Left ventricle myocardium superior (tissue), 1 donor: ENCODE data around the gene NFKB2. TPM values are rescaled to one million over a fixed set of nuclear protein-coding genes. Genes with fewer than 3 reads are reported as not detected.

Experiments
- ATAC-seq: fragments of 200-7000 bp; cut with Tn5 transposase; one replicate; pipeline ENCODE4 v1.9.1; 2020; ENCODE audit warnings: mild to moderate bottlenecking, moderate library complexity
- DNase-seq: peaks from one replicate; pipeline ENCODE4 v3.0.0-alpha.2; 2020
- intact Hi-C: fragments of 100-400 bp; cut with micrococcal nuclease; formaldehyde crosslinking; loops from one replicate; pipeline ENCODE4 v1.11.0; 2022
- total RNA-seq: library from RNA; stranded (reverse); fragmentation: NEBNext Ultra II Directional; extraction: Animal tissue kit (Norgen Biotek cat#: 25700); gene quantifications from one replicate; pipeline ENCODE4 v1.2.1, GENCODE V29; 2021
- donor health status: DM: no; HTN: yes; CAD: no; lungs with severe emphysema.

NFKB2 gene
- total RNA-seq, 1 donor from 2014 or later, result 11.3 TPM

DNA sequence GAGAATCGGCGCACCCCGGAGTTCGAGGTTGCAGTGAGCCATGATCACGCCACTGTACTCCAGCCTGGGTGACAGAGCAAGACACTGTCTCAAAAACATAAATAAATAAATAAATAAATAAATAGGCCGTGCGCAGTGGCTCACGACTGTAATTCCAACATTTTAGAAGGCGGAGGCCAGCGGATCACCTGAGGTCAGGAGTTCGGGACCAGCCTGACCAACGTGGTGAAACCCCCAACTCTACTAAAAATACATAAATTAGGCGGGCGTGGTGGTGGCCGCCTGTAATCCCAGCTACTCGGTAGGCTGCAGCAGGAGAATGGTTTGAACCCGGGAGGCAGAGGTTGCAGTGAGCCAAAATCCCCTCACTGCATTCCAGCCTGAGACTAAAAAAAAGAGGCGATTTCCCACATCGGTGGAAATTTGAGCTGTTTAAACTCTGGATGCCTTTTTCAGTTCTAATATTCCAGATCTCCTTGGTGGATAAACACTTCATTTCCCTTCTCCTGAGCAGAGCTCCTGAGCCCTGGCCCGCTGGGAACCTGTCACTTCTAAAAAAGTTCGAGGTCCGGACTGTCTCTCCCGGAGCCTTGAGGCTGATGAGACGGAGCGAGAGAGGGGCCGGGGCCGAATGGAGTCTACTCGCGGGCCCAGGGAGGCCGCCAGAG is 2.0 kb upstream of the NFKB2 start:
- DNase-seq (no peak), ATAC-seq (no peak)
- intact Hi-C loops, result loop anchor here (10.0 kb wide), 1 partner anchor 191 kb away; no protein-coding TSS in a partner anchor

- DNase-seq, result peak; percentile 97
- intact Hi-C loops, result loop anchor here (10.0 kb wide), 1 partner anchor 191 kb away; no protein-coding TSS in a partner anchor
- ATAC-seq, result peak; percentile 93
These were observed 1.3 kb upstream of the NFKB2 start for GRCh38 chr10:102394079-102394800.

- no peak for DNase-seq
- intact Hi-C loops, result loop anchor here (10.0 kb wide), 1 partner anchor 190 kb away; no protein-coding TSS in a partner anchor
- ATAC-seq, result peak; percentile 1
These were observed 605 bp upstream of the NFKB2 start for GRCh38 chr10:102394801-102395399.

- DNase-seq, result no peak
- intact Hi-C loops, result loop anchor here (10.0 kb wide), 1 partner anchor 189 kb away; no protein-coding TSS in a partner anchor
- no peak for ATAC-seq
These were observed 779 bp downstream of the NFKB2 start for GRCh38 chr10:102396317-102396650.

- no peak for ATAC-seq
- intact Hi-C loops, result loop anchor here (10.0 kb wide), 1 partner anchor 188 kb away; no protein-coding TSS in a partner anchor
- DNase-seq, result no peak
These were observed 1.2 kb downstream of the NFKB2 start for GRCh38 chr10:102396730-102397151.

GRCh38 chr10:102397222-102398171 is 2.0 kb downstream of the NFKB2 start:
- intact Hi-C loops, result loop anchor here (10.0 kb wide), 1 partner anchor 187 kb away; no protein-coding TSS in a partner anchor
- no peak for DNase-seq
- ATAC-seq, result no peak

GRCh38 chr10:102398172-102399020 is 2.9 kb downstream of the NFKB2 start:
- ATAC-seq (no peak), DNase-seq (no peak)
- intact Hi-C loops, result loop anchor here (10.0 kb wide), 1 partner anchor 186 kb away; no protein-coding TSS in a partner anchor

GRCh38 chr10:102399217-102400021 is 3.9 kb downstream of the NFKB2 start:
- ATAC-seq (peak; percentile 81), DNase-seq (peak; percentile 96)
- intact Hi-C loops, result loop anchor here (10.0 kb wide), 1 partner anchor 185 kb away; no protein-coding TSS in a partner anchor

- DNase-seq, result no peak
- intact Hi-C loops, result no loop called here
- no peak for ATAC-seq
These were observed 4.6 kb downstream of the NFKB2 start for GRCh38 chr10:102400076-102400475.

DNA sequence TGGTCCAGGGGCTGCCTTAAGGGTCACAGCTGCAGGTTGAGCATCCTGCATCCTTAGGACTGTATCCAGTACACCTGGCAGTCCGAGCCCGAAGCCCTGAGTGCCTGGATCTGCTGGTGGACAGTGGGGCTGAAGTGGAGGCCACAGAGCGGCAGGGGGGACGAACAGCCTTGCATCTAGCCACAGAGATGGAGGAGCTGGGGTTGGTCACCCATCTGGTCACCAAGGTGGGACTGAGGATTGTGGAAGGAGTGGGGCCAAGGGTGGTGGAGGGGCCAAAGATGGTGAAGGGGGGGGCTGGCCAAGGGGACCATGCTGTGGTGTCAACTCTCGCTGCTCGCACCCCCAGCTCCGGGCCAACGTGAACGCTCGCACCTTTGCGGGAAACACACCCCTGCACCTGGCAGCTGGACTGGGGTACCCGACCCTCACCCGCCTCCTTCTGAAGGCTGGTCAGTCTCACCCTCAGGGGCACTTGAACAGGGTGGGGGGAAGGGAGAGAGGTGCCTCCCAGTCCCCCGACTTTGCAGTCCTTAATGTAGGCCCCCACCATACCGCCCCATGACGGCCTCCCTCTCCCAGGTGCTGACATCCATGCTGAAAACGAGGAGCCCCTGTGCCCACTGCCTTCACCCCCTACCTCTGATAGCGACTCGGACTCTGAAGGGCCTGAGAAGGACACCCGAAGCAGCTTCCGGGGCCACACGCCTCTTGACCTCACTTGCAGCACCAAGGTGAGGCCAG is 5.3 kb downstream of the NFKB2 start:
- DNase-seq (no peak), ATAC-seq (no peak)
- intact Hi-C loops, result no loop called here

GRCh38 chr10:102401342-102401654 is 5.8 kb downstream of the NFKB2 start:
- ATAC-seq, result no peak
- no peak for DNase-seq
- intact Hi-C loops, result no loop called here

DNA sequence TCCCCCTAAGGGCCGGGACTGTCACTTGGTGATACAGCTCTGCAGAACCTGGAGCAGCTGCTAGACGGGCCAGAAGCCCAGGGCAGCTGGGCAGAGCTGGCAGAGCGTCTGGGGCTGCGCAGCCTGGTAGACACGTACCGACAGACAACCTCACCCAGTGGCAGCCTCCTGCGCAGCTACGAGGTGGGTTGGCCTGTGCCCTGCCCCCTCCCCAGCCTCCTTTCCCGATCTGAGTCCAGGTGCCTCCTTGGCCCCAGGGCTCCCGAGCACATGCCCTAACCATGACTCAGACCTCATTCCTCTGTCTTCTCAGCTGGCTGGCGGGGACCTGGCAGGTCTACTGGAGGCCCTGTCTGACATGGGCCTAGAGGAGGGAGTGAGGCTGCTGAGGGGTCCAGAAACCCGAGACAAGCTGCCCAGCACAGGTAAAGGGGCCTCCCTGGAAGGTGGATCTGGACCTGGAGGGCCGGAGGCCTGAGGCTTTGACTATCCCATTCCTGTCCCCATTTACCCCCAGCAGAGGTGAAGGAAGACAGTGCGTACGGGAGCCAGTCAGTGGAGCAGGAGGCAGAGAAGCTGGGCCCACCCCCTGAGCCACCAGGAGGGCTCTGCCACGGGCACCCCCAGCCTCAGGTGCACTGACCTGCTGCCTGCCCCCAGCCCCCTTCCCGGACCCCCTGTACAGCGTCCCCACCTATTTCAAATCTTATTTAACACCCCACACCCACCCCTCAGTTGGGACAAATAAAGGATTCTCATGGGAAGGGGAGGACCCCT is 6.4 kb downstream of the NFKB2 start:
- intact Hi-C loops, result no loop called here
- no peak for ATAC-seq

GRCh38 chr10:102402512-102402896 is 7.0 kb downstream of the NFKB2 start:
- ATAC-seq, result no peak
- no peak for DNase-seq
- intact Hi-C loops, result no loop called here

More for the DNA sequence above, 6.4 kb downstream of the NFKB2 start:
- no peak for DNase-seq

DNA sequence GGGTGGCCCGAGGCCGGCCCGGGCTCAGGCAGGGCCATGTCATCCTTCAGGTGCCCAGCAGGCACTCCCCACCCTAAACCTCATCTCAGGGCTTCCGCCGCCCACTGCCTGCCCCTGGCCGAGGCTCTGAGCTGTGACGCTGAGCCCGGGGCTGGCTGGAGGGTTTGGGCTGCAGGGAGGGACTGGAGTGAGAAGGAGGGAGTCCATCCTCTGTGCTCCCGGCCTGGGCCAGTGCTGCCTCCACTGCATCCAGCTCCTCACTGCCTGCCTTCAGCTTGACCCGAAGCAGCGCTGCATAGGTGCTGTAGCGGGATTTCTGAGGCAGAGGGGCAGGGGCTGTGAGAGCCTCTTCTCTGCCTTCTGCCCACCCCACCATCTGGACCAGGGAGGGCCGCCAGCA is 7.6 kb downstream of the NFKB2 start:
- intact Hi-C loops, result no loop called here
- ATAC-seq, result no peak
- no peak for DNase-seq

DNA sequence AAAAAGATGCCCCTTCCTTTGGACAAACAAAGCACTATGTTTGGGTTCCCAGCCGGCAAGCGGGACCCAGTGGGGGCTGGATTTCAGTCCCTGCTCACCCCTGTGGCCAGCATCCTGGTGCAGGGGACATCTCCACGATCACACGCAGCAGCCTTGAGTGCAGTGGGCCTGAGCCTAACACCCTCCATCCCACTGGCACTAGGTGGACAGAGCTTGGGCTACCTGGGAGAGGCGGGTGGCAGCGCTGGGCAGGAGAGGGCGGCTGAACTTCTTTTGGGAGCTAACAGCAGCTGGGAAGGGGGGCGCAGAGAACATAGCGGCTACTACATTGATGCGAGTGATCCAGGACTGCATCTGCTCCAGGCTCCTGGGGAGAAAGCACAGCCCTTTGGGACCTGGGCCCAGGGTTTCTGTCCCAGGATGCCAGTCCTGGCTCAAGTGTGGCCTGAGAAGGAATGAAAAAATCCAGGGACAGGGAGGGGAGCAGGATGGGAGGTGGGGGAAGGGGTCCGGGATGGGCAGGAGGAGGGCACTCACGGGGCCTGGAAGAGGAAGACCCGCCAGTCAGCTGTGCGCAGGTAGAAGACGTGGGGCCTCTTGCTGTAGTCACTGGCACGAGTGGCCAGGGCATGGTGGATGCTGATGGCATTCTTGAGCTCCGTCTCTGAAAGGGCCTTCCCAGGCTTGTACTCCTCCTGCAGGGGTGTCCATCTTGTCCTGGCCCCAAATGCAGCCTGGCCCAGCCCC is 9.0 kb downstream of the NFKB2 start:
- ATAC-seq, result no peak
- intact Hi-C loops, result no loop called here

More for the DNA sequence above, 9.0 kb downstream of the NFKB2 start:
- DNase-seq, result no peak
